COLO668 (cell line): ENCODE data around the gene SSPN.

ENCODE experiments used
- DNase-seq: peaks from one replicate; lab custom pipeline; 2025; ENCODE audit not compliant: unreplicated experiment; lab: John Stamatoyannopoulos, UW

The SSPN gene

DNA sequence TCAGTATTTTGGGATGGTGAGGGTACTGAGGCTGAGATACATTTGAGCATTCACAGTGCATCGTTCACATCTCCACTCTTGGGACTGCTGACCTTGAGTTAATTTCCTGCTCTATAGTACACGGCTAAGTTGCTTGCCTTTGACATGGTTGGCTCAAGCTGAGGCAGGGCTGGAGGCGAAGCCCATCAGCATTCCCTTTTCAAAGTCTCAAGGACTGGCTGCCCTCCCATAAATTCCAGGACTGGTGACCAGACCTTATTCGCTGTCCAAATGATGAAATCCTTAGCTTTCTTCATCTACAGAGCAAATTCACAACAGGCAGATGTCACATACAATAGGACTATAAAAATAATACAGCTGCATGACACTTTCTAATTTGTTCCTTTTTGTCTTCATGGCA, 85.9 kb downstream of the SSPN start:
- DNase-seq: no peak

DNA sequence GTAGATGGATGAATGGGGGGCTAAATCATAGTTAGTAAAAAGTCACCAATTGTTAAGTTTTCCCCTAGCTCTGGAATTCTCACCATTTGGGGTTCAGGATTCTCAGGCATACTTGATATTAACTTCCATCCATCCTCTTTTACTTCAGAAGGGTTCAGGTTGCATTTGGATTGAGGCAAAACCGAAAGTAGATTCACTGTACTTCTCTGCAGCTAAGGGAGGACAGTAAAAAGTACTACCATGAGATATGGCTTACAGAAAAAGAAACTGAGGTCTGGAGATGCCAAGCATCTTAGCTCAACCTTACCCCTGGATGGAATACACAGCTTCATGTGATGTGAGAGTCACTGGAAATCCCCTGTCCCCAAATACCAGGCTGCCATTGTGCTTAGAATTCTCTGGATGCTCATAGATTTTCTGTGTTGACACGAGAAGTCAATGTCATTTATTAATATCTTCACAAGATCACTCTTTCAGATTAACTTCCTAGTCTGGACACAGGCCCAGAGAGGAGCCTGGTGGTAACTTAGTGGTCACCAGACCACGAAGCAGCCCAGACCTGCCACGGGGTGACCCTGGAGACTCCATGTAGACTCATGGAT, 87.1 kb downstream of the SSPN start:
- no peak for DNase-seq

DNA sequence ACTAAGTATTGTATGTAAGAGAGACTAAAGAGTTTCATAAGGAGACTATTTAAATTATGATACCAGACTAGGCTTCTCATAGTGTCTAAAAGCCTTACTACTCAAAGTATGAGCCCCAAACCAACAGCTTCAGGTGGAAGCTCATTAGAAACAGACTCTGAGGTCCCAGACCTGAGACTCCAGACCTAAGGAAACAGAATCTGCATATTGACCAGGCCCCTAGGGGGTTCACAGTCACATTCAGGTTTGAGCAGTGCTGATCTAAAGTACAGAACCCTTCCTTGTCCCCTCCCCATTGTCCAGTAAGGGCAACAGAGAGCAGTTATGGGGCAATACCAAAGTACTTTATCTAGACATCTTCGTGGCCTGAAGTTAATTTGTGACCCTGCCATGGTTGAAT, 87.7 kb downstream of the SSPN start:
- no peak for DNase-seq

GRCh38 chr12:26283617-26284016, 88.2 kb downstream of the SSPN start:
- DNase-seq: no peak

DNA sequence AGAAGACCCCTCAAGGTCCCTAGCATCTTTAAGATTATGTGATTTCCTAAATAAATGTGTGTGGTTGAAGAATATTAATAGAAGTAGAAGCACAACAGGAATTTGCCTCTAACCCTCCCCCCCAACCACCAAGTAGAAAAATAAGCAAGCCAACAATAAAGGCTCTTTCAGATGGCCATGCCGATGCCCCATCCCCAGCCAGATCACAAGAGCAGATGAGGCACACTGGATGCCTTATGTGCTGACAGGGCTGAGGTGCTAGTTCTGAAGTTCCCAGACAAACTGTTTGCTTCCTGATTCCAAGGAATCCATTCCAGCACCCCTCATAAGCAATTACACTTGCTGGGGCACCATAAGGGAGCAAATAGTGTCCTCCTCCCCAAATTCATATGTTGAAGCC, 90.0 kb downstream of the SSPN start:
- DNase-seq: no peak

DNA sequence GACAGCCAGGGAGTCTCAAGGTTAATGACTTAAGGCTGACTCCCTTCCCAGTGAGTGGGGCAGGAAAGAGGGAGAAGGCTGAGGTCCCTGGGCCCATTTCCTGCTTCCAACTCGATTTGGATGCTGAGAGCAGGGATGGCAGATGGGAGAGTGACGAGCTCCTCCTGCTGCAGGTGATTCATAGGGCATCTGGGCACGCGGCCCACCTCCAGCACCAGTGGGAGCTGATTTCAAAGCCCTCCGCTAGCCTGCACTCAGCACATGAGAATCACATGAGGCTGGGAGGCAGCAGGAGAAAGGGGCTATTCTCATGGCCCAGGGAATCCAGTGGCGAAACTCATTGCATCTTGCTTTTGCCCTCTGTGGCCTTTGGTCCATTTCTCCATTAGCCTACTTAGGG, 90.8 kb downstream of the SSPN start:
- no peak for DNase-seq

DNA sequence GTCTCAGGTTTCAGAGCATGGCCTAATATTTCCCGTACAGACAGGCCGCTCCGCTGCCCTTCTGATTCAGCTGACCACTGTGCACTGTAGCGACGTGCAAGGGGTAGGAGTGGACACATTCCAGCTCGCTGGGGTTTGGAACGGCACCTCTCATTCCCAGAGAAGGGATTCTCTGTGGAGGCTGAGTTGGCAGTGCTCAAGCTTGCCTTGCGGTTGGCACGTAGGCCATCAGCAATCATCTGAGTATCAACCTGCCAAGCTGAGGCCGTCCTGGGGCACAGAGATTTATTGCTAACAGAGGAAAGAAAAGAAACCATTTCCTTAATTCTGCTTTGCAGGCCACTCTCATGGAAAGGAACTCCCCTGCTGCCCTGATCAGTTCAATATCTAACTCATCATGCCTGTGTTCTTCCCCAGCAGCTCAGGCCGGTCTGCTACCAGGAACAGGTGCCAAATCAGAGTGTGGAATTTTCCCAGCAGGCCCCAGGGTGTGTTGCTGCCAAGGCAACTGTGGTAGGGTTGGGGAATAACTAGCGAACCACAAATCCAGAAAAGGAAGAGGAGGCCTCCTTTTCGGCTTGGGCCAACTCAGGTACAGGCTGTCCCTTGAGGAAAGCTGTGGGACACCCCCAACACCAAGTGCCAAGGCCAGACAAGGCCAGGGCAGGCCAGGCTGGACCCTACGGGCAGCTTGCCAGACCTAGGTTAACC, 92.5 kb downstream of the SSPN start:
- DNase-seq: no peak

GRCh38 chr12:26290565-26290964, 95.2 kb downstream of the SSPN start:
- no peak for DNase-seq

- no peak for DNase-seq
Observed at GRCh38 chr12:26292596-26292995, 97.2 kb downstream of the SSPN start.

DNA sequence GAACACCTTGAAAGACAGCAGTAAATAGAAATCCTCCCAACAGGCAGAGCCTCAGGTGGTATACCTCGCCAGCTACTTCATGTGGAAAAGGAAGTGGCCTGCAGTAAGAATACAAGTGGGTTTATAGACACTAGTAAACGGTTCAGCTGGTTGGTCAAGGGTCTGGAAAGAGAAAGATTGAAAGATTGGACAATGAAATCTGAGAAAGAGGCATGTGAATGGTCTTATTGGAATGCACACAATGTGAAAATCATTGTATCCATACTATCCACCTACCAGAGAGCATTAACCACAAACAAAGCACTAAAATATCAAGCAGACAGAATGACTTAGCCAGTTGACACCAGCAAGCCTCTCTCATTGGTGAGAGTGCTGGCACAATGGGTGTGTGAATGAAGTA, 98.2 kb downstream of the SSPN start:
- no peak for DNase-seq

DNA sequence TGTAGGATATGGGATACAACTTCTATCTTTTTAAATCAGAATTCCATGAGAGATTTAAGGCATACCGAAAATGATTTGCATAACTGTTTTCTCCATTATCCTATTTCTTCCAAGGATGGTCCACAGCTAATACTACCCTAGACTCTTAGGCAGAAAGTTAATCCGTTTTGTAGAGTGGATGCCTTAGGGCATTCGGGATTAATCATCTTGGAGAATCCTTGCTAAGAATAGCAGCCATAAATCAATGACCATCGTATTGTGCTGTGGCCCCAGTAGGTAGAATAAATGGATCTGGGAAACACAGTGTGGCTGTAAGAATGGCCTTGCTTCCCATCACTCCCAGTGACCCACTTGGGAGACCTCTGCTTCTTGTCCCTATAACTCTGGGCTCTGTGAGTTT, 99.6 kb downstream of the SSPN start:
- DNase-seq: no peak

GRCh38 chr12:26297396-26298070, 102.2 kb downstream of the SSPN start:
- DNase-seq: no peak

GRCh38 chr12:26298785-26299621, 103.6 kb downstream of the SSPN start:
- no peak for DNase-seq

DNA sequence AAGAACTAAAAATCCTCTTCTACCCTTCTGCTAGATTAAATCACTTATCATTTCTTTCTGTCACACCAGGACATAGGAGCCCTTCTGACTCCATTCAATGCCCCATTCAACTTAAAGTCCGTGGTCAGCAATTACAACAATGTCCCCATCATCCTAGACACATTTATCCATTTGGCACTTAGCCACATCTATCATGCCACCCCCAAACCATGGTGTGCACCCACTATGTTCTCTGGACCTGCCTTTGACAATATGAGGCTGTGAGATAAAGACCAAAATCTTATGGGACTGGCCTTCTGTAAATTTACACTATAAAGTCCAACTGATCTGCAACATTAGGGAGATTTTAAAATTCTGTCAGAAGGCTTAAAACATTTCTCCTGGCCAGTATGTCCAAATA, 104.4 kb downstream of the SSPN start:
- DNase-seq: no peak
